ENCODE data around the gene CRABP1. TPM values are rescaled to one million over a fixed set of nuclear protein-coding genes. Genes with fewer than 3 reads are reported as not detected.

CRABP1 gene
- total RNA-seq, 1 donor: not detected

GRCh38 chr15:78311292-78311691 is 28.9 kb upstream of the CRABP1 start:
- no peak for DNase-seq (ENCODE audit: low read depth)
- H3K4me3 ChIP-seq (ENCODE audit: low read depth, low read length): no peak overlapping the region
- TF ChIP-seq CTCF (IDR thresholded peaks at IDR 0.05; ENCODE audit: insufficient read depth, low read depth, low read length): no peak

GRCh38 chr15:78312536-78312935 is 27.6 kb upstream of the CRABP1 start:
- no peak for TF ChIP-seq CTCF (IDR thresholded peaks at IDR 0.05; ENCODE audit: insufficient read depth, low read depth, low read length)
- H3K4me3 ChIP-seq (ENCODE audit: low read depth, low read length): no peak overlapping the region
- DNase-seq (ENCODE audit: low read depth): no peak

GRCh38 chr15:78312957-78313356 is 27.2 kb upstream of the CRABP1 start:
- no peak for DNase-seq (ENCODE audit: low read depth)
- no peak overlapping the region for H3K4me3 ChIP-seq (ENCODE audit: low read depth, low read length)
- TF ChIP-seq CTCF (IDR thresholded peaks at IDR 0.05; ENCODE audit: insufficient read depth, low read depth, low read length): no peak

GRCh38 chr15:78313383-78313782 is 26.8 kb upstream of the CRABP1 start:
- H3K4me3 ChIP-seq (ENCODE audit: low read depth, low read length): no peak overlapping the region
- TF ChIP-seq CTCF (IDR thresholded peaks at IDR 0.05; ENCODE audit: insufficient read depth, low read depth, low read length): no peak
- DNase-seq (ENCODE audit: low read depth): no peak

GRCh38 chr15:78314181-78314581 is 26.0 kb upstream of the CRABP1 start:
- no peak for DNase-seq (ENCODE audit: low read depth)
- TF ChIP-seq CTCF (IDR thresholded peaks at IDR 0.05; ENCODE audit: insufficient read depth, low read depth, low read length): no peak

GRCh38 chr15:78315686-78316282 is 24.4 kb upstream of the CRABP1 start:
- DNase-seq (ENCODE audit: low read depth): no peak
- H3K4me3 ChIP-seq (ENCODE audit: low read depth, low read length): no peak overlapping the region

More at GRCh38 chr15:78314181-78314581, 26.0 kb upstream of the CRABP1 start:
- no peak overlapping the region for H3K4me3 ChIP-seq (ENCODE audit: low read depth, low read length)

More at GRCh38 chr15:78315686-78316282, 24.4 kb upstream of the CRABP1 start:
- TF ChIP-seq CTCF (IDR thresholded peaks at IDR 0.05; ENCODE audit: insufficient read depth, low read depth, low read length): peak; percentile 24

Measured in fibroblast of villous mesenchyme (primary cell).